ENCODE results near the gene CHGA. TPM values are rescaled to one million over a fixed set of nuclear protein-coding genes. Genes with fewer than 3 reads are reported as not detected.

The CHGA gene
- total RNA-seq, 6 experiments from 2014 or later, result 0.18 to 0.25 TPM; not detected in 4

DNA sequence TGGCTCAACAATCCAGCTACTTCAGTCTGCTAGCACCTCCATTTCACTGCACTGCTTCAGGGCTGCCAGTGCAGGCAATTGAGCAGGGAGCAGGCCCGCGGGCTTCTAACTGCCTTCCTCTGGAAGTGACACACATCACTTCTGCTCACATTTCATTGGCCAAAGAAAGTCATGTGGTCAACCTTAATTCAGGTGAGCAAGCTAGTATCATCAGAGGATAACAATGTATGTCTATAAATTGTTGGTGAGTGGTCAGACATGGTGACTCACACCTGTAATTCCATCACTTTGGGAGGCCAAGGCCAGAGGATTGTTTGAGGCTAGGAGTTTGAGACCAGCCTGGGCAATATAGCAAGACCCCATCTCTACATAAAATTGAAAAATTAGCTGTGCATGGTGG lies 22.3 kb upstream of the CHGA start:
- no peak overlapping the region for H3K4me3 ChIP-seq
- intact Hi-C loops (cut with DNase I), result no loop called here
- TF ChIP-seq, protein P1, sequence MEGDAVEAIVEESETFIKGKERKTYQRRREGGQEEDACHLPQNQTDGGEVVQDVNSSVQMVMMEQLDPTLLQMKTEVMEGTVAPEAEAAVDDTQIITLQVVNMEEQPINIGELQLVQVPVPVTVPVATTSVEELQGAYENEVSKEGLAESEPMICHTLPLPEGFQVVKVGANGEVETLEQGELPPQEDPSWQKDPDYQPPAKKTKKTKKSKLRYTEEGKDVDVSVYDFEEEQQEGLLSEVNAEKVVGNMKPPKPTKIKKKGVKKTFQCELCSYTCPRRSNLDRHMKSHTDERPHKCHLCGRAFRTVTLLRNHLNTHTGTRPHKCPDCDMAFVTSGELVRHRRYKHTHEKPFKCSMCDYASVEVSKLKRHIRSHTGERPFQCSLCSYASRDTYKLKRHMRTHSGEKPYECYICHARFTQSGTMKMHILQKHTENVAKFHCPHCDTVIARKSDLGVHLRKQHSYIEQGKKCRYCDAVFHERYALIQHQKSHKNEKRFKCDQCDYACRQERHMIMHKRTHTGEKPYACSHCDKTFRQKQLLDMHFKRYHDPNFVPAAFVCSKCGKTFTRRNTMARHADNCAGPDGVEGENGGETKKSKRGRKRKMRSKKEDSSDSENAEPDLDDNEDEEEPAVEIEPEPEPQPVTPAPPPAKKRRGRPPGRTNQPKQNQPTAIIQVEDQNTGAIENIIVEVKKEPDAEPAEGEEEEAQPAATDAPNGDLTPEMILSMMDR (IDR thresholded peaks at IDR 0.05), result no peak
- no peak for TF ChIP-seq POLR2A (IDR thresholded peaks at IDR 0.05)
- H3K36me3 ChIP-seq, result no peaks in the 10 kb centered on the region
- H3K4me1 ChIP-seq, result no peaks in the 10 kb centered on the region
- H3K27ac ChIP-seq, result no peak overlapping the region
- ATAC-seq (no peak), DNase-seq (no peak)
- 90% methylated on average over 2 of the region's 2 CpGs for WGBS (ENCODE audit: insufficient coverage, low coverage, low lambda C conversion rate, missing lambda C conversion rate)
- H3K27me3 ChIP-seq, result no peaks in the 10 kb centered on the region
- H3K9me3 ChIP-seq, result no peaks in the 10 kb centered on the region

DNA sequence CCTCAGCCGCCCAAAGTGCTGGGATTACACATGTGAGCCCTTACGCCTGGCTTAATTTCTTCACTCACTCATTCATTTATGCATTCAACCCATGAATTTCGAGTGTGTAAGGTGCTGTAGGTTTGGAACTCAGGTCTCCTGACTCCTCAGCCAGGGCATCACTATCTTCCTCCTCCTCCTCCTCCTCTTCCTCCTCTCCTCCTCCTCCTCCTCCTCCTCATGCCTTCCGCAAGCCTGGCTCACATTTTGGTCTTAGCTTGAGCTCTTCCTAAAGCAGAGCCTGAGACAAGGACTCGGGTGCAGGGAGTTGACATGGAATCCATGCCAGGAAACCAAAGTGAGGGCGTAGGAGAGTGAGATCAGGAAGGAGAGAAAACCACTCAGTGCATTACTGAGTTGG lies 20.8 kb upstream of the CHGA start:
- no peak for TF ChIP-seq POLR2A (IDR thresholded peaks at IDR 0.05)
- TF ChIP-seq, protein P1 (IDR thresholded peaks at IDR 0.05), result no peak
- ATAC-seq, result no peak
- H3K4me3 ChIP-seq, result no peak overlapping the region
- H3K36me3 ChIP-seq, result no peaks in the 10 kb centered on the region
- H3K27me3 ChIP-seq, result no peaks in the 10 kb centered on the region
- no peaks in the 10 kb centered on the region for H3K4me1 ChIP-seq
- intact Hi-C loops (cut with DNase I), result no loop called here
- no peak for DNase-seq
- no peaks in the 10 kb centered on the region for H3K9me3 ChIP-seq
- H3K27ac ChIP-seq, result no peak overlapping the region
- 41% methylated on average over 4 of the region's 6 CpGs for WGBS (ENCODE audit: insufficient coverage, low coverage, low lambda C conversion rate, missing lambda C conversion rate)

DNA sequence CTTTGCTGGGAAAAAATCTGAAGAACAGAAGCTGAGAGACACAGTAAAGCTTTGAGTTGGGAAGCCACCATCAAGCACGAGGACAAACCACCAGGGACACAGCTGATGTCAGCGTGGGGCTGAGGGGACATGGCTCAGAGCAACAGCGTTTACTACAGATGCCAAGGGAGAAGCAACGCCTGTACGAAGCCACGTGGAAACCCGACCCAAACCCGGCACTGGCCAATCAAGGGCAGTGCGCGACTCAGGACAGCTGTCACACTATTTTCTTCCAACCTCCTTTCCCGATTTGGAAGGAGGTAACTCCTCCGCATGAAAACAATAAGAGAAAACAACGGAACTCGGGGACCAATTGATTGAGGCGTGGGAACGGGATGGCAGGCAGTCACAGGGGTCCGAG lies 20.2 kb upstream of the CHGA start:
- no peak overlapping the region for H3K4me3 ChIP-seq
- H3K9me3 ChIP-seq, result no peaks in the 10 kb centered on the region
- no peaks in the 10 kb centered on the region for H3K27me3 ChIP-seq
- no peak overlapping the region for H3K27ac ChIP-seq
- no peaks in the 10 kb centered on the region for H3K4me1 ChIP-seq
- no peak for ATAC-seq
- TF ChIP-seq, protein P1 (IDR thresholded peaks at IDR 0.05), result no peak
- TF ChIP-seq POLR2A (IDR thresholded peaks at IDR 0.05), result no peak
- intact Hi-C loops (cut with DNase I), result no loop called here
- no peak for DNase-seq
- no peaks in the 10 kb centered on the region for H3K36me3 ChIP-seq
- WGBS (ENCODE audit: insufficient coverage, low coverage, low lambda C conversion rate, missing lambda C conversion rate), result 4% methylated on average over 13 of the region's 17 CpGs

DNA sequence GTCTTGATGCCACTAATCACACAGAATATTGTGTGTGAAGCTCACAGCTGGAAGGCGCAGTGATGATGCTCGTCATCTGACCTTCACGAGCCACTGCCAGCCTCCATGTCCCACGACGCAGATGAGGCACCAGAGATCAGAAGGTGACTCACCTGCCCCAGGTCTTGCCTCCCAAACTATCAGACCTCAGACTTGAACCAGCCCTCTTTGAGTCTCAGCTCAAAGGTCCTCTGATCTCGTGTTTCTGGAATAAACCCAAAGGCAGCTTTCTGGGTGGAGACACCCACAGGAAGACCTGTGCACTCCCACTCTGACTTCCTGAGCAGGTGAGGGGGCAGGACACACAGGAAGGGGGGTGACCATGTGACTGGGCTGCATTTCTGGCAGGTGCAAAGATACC lies 19.6 kb upstream of the CHGA start:
- TF ChIP-seq, protein P1 (IDR thresholded peaks at IDR 0.05), result no peak
- TF ChIP-seq POLR2A (IDR thresholded peaks at IDR 0.05), result no peak
- intact Hi-C loops (cut with DNase I), result no loop called here
- 16% methylated on average over 2 of the region's 6 CpGs for WGBS (ENCODE audit: insufficient coverage, low coverage, low lambda C conversion rate, missing lambda C conversion rate)

DNA sequence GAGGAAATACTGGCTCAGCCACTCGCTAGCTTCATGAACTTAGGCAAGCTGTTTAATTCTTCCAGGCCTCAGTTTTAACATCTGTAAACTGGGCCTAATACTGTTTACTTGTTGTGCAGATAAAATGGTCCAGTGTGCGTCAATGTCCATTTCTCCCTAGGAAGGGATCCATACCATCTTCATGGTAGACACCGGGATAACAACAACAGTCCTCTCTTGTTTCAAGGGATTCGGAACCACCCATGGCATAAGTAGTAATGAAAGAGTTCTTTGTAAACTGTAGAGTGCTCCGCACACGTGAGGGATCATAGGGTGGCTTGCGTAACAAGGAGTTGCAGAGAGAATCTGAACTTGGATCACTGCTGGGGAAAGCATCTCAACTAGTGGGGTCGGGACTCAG lies 17.3 kb upstream of the CHGA start:
- 69% methylated on average over 7 of the region's 8 CpGs for WGBS (ENCODE audit: insufficient coverage, low coverage, low lambda C conversion rate, missing lambda C conversion rate)
- no peak for TF ChIP-seq POLR2A (IDR thresholded peaks at IDR 0.05)
- TF ChIP-seq, protein P1 (IDR thresholded peaks at IDR 0.05), result no peak
- no peak overlapping the region for H3K27ac ChIP-seq
- DNase-seq, result no peak
- H3K4me3 ChIP-seq, result no peak overlapping the region
- no peak for ATAC-seq
- H3K9me3 ChIP-seq, result no peaks in the 10 kb centered on the region
- intact Hi-C loops (cut with DNase I), result no loop called here
- no peaks in the 10 kb centered on the region for H3K36me3 ChIP-seq
- H3K27me3 ChIP-seq, result no peaks in the 10 kb centered on the region
- no peaks in the 10 kb centered on the region for H3K4me1 ChIP-seq

More for the DNA sequence above, 19.6 kb upstream of the CHGA start:
- ATAC-seq, result no peak
- Histone ChIP-seq H3K27me3 (no peaks in the 10 kb centered on the region), H3K9me3 (no peaks in the 10 kb centered on the region), H3K27ac (no peak overlapping the region), H3K36me3 (no peaks in the 10 kb centered on the region), H3K4me1 (no peaks in the 10 kb centered on the region), H3K4me3 (no peak overlapping the region)
- no peak for DNase-seq

Data from right lobe of liver (tissue), 6 donors.